ENCODE results near the gene INIP. TPM values are rescaled to one million over a fixed set of nuclear protein-coding genes. Genes with fewer than 3 reads are reported as not detected.

INIP gene
- total RNA-seq, 1 experiment from 2014 or later = 18.7 TPM

DNA sequence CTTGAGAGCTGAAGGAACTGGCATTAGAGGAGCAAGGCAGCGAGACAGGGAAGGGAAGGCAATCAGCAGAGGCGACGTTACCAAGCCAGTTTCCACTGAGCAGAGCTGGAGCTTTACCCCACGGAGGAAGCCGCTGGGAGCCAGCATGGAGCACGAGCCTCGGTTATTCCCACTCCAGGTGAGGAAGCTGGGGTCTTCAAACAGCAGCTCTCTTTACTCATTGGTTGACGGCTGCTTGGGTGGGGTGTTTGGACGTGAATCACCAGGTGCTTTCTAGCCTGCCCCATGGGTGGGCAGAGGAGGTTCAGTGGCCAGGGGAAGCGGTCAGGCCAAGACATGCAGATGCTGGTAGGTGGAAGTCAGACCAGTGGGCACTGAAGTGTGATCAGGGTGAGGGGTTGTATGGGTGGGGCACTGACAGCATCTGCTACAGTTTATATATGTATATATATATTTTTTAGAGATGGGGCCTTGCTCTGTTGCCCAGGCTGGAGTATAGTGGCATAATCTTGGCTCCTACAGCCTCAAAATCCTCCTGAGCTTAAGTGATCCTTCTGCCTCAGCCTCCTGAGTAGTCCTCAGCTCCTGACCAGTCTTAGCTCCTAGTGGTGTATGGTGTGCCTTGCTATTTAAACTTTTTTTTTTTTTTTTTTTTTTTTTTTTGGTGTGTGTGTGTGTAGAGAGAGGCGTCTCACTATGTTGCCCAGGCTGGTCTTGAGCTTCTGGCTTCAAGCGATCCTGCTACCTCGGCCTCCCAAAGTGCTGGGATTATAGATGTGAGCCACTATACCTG lies 45.0 kb upstream of the INIP start:
- no TSS peak for BruUV-seq (replicated peaks)
- no peak for TF ChIP-seq CTCF (IDR thresholded peaks at IDR 0.05; ENCODE audit: unreplicated experiment)
- Mint-ChIP-seq H3K9me3 (ENCODE audit: low read depth, unreplicated experiment) (no peaks in the 10 kb centered on the region), H3K36me3 (ENCODE audit: insufficient read depth, unreplicated experiment) (peaks cover 4% of the 10 kb centered on the region), H3K27me3 (ENCODE audit: unreplicated experiment) (no peaks in the 10 kb centered on the region), H3K4me3 (ENCODE audit: low read depth, unreplicated experiment) (no peak overlapping the region), H3K27ac (ENCODE audit: unreplicated experiment) (no peak overlapping the region), H3K4me1 (ENCODE audit: low read depth, unreplicated experiment) (peaks cover 4% of the 10 kb centered on the region)
- intact Hi-C loops (cut with micrococcal nuclease; ENCODE audit: unreplicated experiment) = no loop called here
- no peak for DNase-seq
- CTCF ChIA-PET = interaction anchor here (0.6 to 0.7 kb wide), 4 partner anchors 17 to 1321 kb away, joined by 3 to 4 read pairs (median 3); no protein-coding TSS in a partner anchor

- TF ChIP-seq CTCF (IDR thresholded peaks at IDR 0.05; ENCODE audit: unreplicated experiment) = no peak
- CTCF ChIA-PET = no interaction called here
- Mint-ChIP-seq H3K4me3 (ENCODE audit: low read depth, unreplicated experiment) (no peak overlapping the region), H3K27ac (ENCODE audit: unreplicated experiment) (no peak overlapping the region), H3K9me3 (ENCODE audit: low read depth, unreplicated experiment) (no peaks in the 10 kb centered on the region), H3K36me3 (ENCODE audit: insufficient read depth, unreplicated experiment) (peaks cover 4% of the 10 kb centered on the region), H3K27me3 (ENCODE audit: unreplicated experiment) (no peaks in the 10 kb centered on the region), H3K4me1 (ENCODE audit: low read depth, unreplicated experiment) (peaks cover 12% of the 10 kb centered on the region)
- DNase-seq = no peak
- intact Hi-C loops (cut with micrococcal nuclease; ENCODE audit: unreplicated experiment) = no loop called here
- BruUV-seq (replicated peaks) = no TSS peak
Measured at GRCh38 chr9:112761912-112762655, 44.2 kb upstream of the INIP start.

DNA sequence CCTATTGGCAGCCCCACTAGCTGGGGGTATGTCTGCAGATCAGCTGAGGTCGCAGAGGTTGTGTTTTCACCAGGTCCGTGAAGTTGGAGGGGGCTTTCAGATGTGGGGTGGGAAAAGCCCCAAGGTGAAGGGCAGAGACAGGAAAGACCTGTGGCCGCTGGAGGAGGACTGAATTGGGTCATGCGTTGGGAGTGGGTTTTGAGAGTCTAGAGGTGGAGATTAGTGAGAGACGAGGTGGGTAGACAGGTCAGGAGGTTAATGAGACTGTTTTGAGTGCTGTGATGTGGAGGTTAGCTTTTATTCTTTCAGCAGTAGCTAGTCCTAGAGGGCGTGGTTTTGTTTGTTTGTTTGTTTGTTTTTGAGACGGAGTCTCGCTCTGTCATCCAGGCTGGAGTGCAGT lies 42.9 kb upstream of the INIP start:
- Mint-ChIP-seq H3K4me1 (ENCODE audit: low read depth, unreplicated experiment) (peaks cover 21% of the 10 kb centered on the region), H3K9me3 (ENCODE audit: low read depth, unreplicated experiment) (no peaks in the 10 kb centered on the region), H3K27ac (ENCODE audit: unreplicated experiment) (no peak overlapping the region), H3K27me3 (ENCODE audit: unreplicated experiment) (no peaks in the 10 kb centered on the region), H3K4me3 (ENCODE audit: low read depth, unreplicated experiment) (no peak overlapping the region), H3K36me3 (ENCODE audit: insufficient read depth, unreplicated experiment) (peaks cover 4% of the 10 kb centered on the region)
- DNase-seq = no peak
- CTCF ChIA-PET = interaction anchor here (0.6 kb wide), 1 partner anchor 98 kb away, joined by 3 read pairs; no protein-coding TSS in a partner anchor
- no TSS peak for BruUV-seq (replicated peaks)
- intact Hi-C loops (cut with micrococcal nuclease; ENCODE audit: unreplicated experiment) = no loop called here
- no peak for TF ChIP-seq CTCF (IDR thresholded peaks at IDR 0.05; ENCODE audit: unreplicated experiment)

GRCh38 chr9:112757940-112758339 lies 40.0 kb upstream of the INIP start:
- H3K27ac Mint-ChIP-seq (ENCODE audit: unreplicated experiment) = no peak overlapping the region
- DNase-seq = no peak
- no peak overlapping the region for H3K4me3 Mint-ChIP-seq (ENCODE audit: low read depth, unreplicated experiment)
- CTCF ChIA-PET = no interaction called here
- H3K9me3 Mint-ChIP-seq (ENCODE audit: low read depth, unreplicated experiment) = no peaks in the 10 kb centered on the region
- peaks cover 46% of the 10 kb centered on the region for H3K4me1 Mint-ChIP-seq (ENCODE audit: low read depth, unreplicated experiment)
- peaks cover 4% of the 10 kb centered on the region for H3K36me3 Mint-ChIP-seq (ENCODE audit: insufficient read depth, unreplicated experiment)
- BruUV-seq (replicated peaks) = no TSS peak
- TF ChIP-seq CTCF (IDR thresholded peaks at IDR 0.05; ENCODE audit: unreplicated experiment) = no peak
- intact Hi-C loops (cut with micrococcal nuclease; ENCODE audit: unreplicated experiment) = no loop called here
- H3K27me3 Mint-ChIP-seq (ENCODE audit: unreplicated experiment) = no peaks in the 10 kb centered on the region
